NCI-H187 treated with DMSO at 0.1 percent for 48 hours (cell line): ENCODE results near the gene EHBP1L1.

ENCODE experiments used
- DNase-seq: peaks from one replicate; lab custom pipeline; 2025; lab: John Stamatoyannopoulos, UW

EHBP1L1 gene

GRCh38 chr11:65575568-65576231 is at the start of gene EHBP1L1:
Gene EHBP1L1 (plus strand): TSS chr11:65576053. CDS start chr11:65576303, 250 bp downstream.
- no peak for DNase-seq

GRCh38 chr11:65526744-65527143 is 49.1 kb upstream of the EHBP1L1 start:
- no peak for DNase-seq

GRCh38 chr11:65528819-65529350 is 47.0 kb upstream of the EHBP1L1 start:
- no peak for DNase-seq

GRCh38 chr11:65529475-65530156 is 46.2 kb upstream of the EHBP1L1 start:
- no peak for DNase-seq

- DNase-seq = no peak
These were observed 45.7 kb upstream of the EHBP1L1 start for GRCh38 chr11:65530157-65530496.

- DNase-seq = no peak
These were observed 43.3 kb upstream of the EHBP1L1 start for GRCh38 chr11:65532388-65533064.

- DNase-seq = no peak
These were observed 40.8 kb upstream of the EHBP1L1 start for GRCh38 chr11:65535102-65535501.

- no peak for DNase-seq
These were observed 39.2 kb upstream of the EHBP1L1 start for GRCh38 chr11:65536412-65537295.

- DNase-seq = no peak
These were observed 38.6 kb upstream of the EHBP1L1 start for GRCh38 chr11:65537296-65537597.

- no peak for DNase-seq
These were observed 38.1 kb upstream of the EHBP1L1 start for GRCh38 chr11:65537620-65538231.

- DNase-seq = no peak
These were observed 37.5 kb upstream of the EHBP1L1 start for GRCh38 chr11:65538232-65538914.

- no peak for DNase-seq
These were observed 36.7 kb upstream of the EHBP1L1 start for GRCh38 chr11:65538915-65539743.

- no peak for DNase-seq
These were observed 36.0 kb upstream of the EHBP1L1 start for GRCh38 chr11:65539744-65540289.

- no peak for DNase-seq
These were observed 35.4 kb upstream of the EHBP1L1 start for GRCh38 chr11:65540290-65541092.

GRCh38 chr11:65541093-65541982 is 34.5 kb upstream of the EHBP1L1 start:
- no peak for DNase-seq

- DNase-seq = no peak
These were observed 33.0 kb upstream of the EHBP1L1 start for GRCh38 chr11:65542738-65543390.

- DNase-seq = no peak
These were observed 30.0 kb upstream of the EHBP1L1 start for GRCh38 chr11:65545853-65546216.
